HG03045 (cell line): ENCODE measurements around the gene BNIP3.
"Not testable (repeated sequence)": the region's sequence is repeated elsewhere in the genome, so short reads cannot be mapped to it uniquely, and the experiment has no call there.

Source experiments
- ATAC-seq: cut with Tn5 transposase; IDR thresholded peaks from one replicate; pipeline ENCODE4 v1.9.1; 2021; ENCODE audit warnings: mild to moderate bottlenecking, moderate library complexity; ENCODE audit not compliant: unreplicated experiment

Gene BNIP3

GRCh38 chr10:131954356-131954965, 27.3 kb downstream of the BNIP3 start:
- no peak for ATAC-seq

- not testable (repeated sequence) for ATAC-seq
Measured at GRCh38 chr10:131949908-131950307, 31.8 kb downstream of the BNIP3 start.

GRCh38 chr10:131949041-131949862, 32.5 kb downstream of the BNIP3 start:
- ATAC-seq, result no peak

GRCh38 chr10:131948501-131948900, 33.2 kb downstream of the BNIP3 start:
- ATAC-seq, result no peak

GRCh38 chr10:131947631-131948347, 33.9 kb downstream of the BNIP3 start:
- ATAC-seq, result no peak

GRCh38 chr10:131946880-131947279, 34.8 kb downstream of the BNIP3 start:
- no peak for ATAC-seq

GRCh38 chr10:131946321-131946751, 35.4 kb downstream of the BNIP3 start:
- no peak for ATAC-seq

- ATAC-seq, result no peak
Measured at GRCh38 chr10:131944976-131945695, 36.6 kb downstream of the BNIP3 start.

- no peak for ATAC-seq
Measured at GRCh38 chr10:131944412-131944811, 37.3 kb downstream of the BNIP3 start.

GRCh38 chr10:131943021-131943814, 38.5 kb downstream of the BNIP3 start:
- no peak for ATAC-seq

- no peak for ATAC-seq
Measured at GRCh38 chr10:131942455-131942854, 39.3 kb downstream of the BNIP3 start.

GRCh38 chr10:131938681-131939080, 43.0 kb downstream of the BNIP3 start:
- ATAC-seq, result no peak

- no peak for ATAC-seq
Measured at GRCh38 chr10:131937836-131938235, 43.9 kb downstream of the BNIP3 start.

GRCh38 chr10:131936736-131937135, 45.0 kb downstream of the BNIP3 start:
- no peak for ATAC-seq

GRCh38 chr10:131936294-131936693, 45.4 kb downstream of the BNIP3 start:
- ATAC-seq, result no peak

- no peak for ATAC-seq
Measured at GRCh38 chr10:131935260-131935659, 46.5 kb downstream of the BNIP3 start.

- ATAC-seq, result no peak
Measured at GRCh38 chr10:131934769-131935168, 47.0 kb downstream of the BNIP3 start.

GRCh38 chr10:131933696-131934086, 48.0 kb downstream of the BNIP3 start:
- ATAC-seq, result no peak

GRCh38 chr10:131933016-131933695, 48.6 kb downstream of the BNIP3 start:
- no peak for ATAC-seq

GRCh38 chr10:131931981-131932380, 49.7 kb downstream of the BNIP3 start:
- no peak for ATAC-seq
